NCI-H1436 treated with DMSO at 0.1 percent for 48 hours (cell line): ENCODE measurements around the gene DYNLT2.
"Not testable (repeated sequence)": the region's sequence is repeated elsewhere in the genome, so short reads cannot be mapped to it uniquely, and the experiment has no call there.

Source experiments
- DNase-seq: peaks from one replicate; lab custom pipeline; 2025; lab: John Stamatoyannopoulos, UW

The DYNLT2 gene

DNA sequence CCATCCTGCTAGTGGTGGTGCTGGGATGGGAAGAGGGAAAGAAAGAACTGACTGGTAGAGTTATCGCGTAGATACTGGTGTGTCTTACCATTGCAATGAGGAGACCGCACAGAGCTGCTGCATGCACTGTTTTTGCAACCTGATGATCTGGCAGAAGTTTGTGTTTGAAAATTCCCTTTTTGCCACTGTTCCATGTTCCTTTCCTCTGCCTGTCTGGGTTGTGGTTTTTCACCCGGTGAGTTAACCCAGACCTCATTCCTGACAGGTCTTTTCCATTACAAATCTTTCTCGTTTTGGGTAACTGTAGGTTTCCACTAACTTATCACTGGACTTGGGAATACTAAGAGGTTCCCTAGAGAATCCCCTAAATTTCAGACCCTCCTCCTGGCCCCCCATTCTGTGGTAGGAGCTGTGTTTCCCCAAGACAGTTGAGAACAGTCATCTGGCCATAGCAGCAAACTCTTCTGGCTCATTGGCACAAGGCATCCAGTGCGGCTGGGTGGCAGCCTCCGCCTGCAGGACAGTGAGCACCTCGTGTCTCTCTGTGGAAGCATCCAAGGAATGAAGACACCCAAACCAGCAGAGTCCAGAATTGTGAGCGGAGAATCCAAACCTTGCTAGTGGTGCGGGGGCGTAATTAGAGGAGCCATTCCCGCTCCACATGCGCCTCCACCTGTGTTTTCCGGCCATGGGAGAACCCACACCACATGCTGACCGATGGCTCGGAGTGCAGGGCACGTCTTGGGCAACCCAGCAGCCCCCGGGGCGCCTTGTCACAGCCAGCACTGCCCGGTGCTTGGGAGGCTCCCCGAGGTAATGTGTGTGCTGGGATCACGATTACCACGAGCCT, 32.8 kb upstream of the DYNLT2 start:
- DNase-seq = no peak

GRCh38 chr6:169783401-169783800, 32.0 kb upstream of the DYNLT2 start:
- no peak for DNase-seq

- DNase-seq = no peak
Observed at GRCh38 chr6:169782966-169783365, 31.6 kb upstream of the DYNLT2 start.

DNA sequence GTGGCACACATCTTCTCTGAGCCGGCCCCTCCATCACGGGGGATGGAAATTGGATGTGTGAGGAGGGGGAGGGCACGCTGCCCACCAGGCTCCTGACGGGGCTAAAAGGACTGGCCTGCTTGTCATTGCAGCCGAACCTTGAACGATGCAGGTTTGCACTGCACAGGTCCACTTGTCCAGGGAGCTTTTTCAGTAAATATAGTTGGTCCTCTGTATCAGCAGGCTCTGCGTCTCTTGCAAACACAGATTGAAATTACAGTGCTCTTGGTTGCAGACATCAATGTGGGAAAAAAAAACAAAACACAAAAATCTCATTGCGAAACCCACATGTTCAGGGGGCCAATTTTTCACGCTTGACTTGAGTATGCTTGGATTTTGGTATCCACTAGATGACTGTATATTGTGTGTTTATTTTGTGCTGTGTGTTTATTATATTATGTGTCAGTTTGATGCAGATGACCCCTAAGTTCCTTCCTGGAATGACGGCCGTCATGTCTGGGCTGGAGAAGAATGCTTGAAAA, 29.3 kb upstream of the DYNLT2 start:
- no peak for DNase-seq

DNA sequence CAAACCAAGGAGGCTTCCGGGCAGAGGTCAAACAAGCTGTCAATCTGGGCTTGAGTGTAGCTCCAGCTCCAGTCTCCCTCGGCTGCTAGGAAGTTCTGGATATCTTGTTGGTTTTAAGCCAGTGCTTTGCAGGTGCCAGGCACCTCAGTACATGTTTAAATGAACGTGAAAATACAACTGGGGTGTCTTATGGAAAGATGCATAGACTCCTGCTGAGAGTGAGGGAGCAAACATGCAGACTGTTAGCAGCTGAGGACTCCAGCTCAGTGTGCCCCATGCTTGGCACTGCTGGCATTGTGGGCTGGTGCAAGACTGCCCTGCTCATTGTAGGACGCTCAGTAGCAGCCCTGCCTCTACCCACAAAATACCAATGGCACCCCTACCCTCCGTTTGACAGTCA, 28.5 kb upstream of the DYNLT2 start:
- DNase-seq = no peak

GRCh38 chr6:169779092-169779815, 27.9 kb upstream of the DYNLT2 start:
- DNase-seq = no peak

DNA sequence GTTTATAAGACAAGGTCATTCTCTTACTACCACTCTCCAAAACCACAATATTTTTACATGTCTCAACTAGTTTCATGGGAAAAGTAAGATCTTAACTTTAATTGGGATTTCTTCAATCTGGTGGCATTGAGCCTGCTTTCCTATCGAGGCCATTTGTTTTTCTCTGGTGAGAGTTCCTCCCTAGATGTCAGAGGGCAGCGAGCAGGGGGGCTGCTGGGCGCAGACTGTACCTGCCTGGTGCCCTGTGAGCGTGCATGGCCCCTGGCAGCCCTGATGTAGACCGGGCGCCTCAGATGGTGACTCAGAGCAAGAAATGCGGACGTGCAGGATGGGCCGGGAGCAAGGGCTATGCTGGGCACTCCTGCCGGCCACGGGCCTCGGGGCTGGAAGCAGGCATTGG, 27.3 kb upstream of the DYNLT2 start:
- DNase-seq = no peak

DNA sequence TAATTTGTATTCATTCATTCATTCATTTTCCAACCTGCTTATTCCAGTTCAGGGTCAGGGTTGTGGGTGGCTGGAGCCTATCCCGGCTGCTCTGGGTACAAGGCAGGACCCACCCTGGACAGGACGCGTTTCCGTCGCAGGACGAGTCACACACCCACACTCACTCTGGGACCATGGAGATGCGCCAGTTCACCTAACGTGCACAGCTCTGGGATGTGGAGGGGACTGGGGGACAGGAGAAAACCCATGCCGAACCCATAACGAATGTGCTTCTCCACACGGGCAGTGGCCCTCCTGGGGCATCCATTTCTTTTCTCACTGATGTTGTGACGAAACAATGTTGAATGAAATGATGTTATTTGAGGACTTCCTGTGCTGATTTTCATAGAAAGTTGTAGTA, 26.5 kb upstream of the DYNLT2 start:
- no peak for DNase-seq

DNA sequence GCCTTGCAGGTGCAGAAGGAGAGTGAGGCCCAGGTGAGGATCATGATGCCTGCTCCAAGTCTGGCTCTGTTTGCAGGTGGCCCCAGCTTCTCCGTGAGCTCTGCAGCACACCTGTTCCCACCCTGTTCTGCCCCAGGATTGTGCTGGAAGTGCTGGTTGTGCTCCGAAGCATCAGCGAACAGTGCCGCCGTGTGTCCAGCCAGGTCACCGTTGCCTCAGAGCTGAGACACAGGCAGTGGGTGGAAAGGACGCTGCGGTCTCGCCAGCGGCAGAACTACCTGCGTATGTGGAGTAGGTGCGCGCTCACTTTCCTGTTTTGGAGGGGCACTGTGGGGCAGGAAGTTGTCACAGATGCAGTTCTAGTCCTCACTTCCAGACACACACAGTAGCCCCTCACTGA, 25.0 kb upstream of the DYNLT2 start:
- DNase-seq = no peak

GRCh38 chr6:169775321-169775720, 23.9 kb upstream of the DYNLT2 start:
- no peak for DNase-seq

GRCh38 chr6:169774347-169774746, 23.0 kb upstream of the DYNLT2 start:
- no peak for DNase-seq

- DNase-seq = no peak
Observed at GRCh38 chr6:169766921-169767736, 15.8 kb upstream of the DYNLT2 start.

GRCh38 chr6:169766232-169766631, 14.9 kb upstream of the DYNLT2 start:
- DNase-seq = no peak

DNA sequence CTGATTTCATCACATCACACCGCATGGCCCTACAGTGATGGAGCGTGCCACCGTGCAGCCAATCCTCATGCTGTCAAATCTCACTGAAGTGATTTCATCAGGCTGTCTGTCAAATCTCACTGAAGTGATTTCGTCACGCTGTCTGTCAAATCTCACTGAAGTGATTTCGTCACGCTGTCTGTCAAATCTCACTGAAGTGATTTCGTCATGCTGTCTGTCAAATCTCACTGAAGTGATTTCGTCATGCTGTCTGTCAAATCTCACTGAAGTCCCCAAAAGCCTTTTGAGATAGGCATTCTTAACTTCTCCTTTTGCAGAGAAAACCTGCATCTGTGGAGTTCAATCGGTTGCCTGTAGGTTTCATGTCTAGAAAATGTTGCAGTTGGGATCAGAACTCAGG, 14.4 kb upstream of the DYNLT2 start:
- not testable (repeated sequence) for DNase-seq

- DNase-seq = no peak
Observed at GRCh38 chr6:169763881-169764280, 12.5 kb upstream of the DYNLT2 start.

- DNase-seq = no peak
Observed at GRCh38 chr6:169763308-169763707, 11.9 kb upstream of the DYNLT2 start.

- no peak for DNase-seq
Observed at GRCh38 chr6:169755162-169755561, 3.8 kb upstream of the DYNLT2 start.

DNA sequence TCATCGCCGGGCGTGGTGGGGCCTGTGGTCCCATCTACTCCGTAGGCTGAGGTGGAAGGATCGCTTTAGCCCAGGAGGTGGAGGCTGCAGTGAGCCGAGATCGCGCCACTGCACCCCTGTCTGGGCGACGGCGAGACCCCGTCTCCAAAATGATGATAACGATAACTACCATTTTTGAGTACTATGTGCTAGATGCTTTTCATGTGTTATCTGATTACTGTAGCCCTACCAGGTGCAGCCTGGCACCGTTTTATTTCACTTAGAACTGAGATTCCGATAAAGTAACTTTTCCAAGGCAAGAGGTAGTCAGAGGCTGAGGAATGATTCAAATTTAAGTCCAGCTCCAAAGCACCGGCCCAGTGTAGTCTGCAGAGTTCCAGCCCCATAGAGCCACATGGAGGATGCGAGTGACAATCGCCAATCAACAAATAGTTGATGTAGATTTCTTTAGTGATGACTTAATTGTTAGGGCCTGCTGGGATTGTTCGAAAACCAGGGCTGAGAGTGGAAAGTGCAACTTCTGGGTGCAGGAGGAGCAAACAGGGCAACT, 777 bp upstream of the DYNLT2 start:
- no peak for DNase-seq

- DNase-seq = no peak
Observed at GRCh38 chr6:169746556-169746955, 4.8 kb downstream of the DYNLT2 start.

GRCh38 chr6:169745405-169745804, 6.0 kb downstream of the DYNLT2 start:
- DNase-seq = no peak

GRCh38 chr6:169741344-169741743, 10.0 kb downstream of the DYNLT2 start:
- no peak for DNase-seq

GRCh38 chr6:169738976-169739529, 12.3 kb downstream of the DYNLT2 start:
- DNase-seq = peak; percentile 11
